Epidermal melanocyte (primary cell): ENCODE measurements around the gene ERCC5.

Experiments used
- DNase-seq: peaks from one replicate; pipeline ENCODE4 v3.0.0; 2011; ENCODE audit warnings: low spot score; ENCODE audit not compliant: insufficient read length

Gene ERCC5

DNA sequence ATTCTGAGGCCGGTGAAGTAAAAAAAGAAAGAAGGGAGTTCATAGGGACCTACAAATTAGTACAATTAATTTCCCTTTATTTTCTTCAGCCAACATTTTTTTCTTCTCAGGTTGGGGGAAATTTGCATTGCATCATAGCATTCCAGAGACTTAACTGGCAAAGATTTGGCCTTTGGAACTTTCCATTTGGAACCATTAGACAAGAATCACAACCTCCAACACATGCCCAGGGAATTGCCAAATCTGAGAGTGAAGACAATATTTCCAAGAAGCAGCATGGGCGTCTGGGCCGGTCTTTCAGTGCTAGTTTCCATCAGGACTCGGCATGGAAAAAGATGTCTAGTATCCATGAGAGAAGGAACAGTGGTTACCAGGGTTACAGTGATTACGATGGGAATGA is 6.4 kb upstream of the ERCC5 start:
- DNase-seq: no peak

DNA sequence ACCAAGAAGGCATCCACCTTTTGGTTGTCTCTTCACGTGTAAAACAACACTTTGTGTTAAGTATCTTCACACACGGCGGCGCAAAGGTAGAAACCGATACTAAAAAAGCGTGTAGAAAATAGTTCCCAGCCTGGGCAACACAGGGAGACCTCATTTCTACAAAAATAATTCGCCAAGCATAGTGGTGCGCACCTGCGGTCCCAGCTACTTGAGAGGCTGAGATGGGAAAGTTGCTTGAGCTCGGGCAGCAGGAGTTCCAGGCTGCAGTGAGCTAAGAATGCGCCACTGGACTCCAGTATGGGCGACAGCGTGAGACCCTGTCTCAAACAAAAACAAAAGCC is 573 bp upstream of the ERCC5 start:
- no peak for DNase-seq

DNA sequence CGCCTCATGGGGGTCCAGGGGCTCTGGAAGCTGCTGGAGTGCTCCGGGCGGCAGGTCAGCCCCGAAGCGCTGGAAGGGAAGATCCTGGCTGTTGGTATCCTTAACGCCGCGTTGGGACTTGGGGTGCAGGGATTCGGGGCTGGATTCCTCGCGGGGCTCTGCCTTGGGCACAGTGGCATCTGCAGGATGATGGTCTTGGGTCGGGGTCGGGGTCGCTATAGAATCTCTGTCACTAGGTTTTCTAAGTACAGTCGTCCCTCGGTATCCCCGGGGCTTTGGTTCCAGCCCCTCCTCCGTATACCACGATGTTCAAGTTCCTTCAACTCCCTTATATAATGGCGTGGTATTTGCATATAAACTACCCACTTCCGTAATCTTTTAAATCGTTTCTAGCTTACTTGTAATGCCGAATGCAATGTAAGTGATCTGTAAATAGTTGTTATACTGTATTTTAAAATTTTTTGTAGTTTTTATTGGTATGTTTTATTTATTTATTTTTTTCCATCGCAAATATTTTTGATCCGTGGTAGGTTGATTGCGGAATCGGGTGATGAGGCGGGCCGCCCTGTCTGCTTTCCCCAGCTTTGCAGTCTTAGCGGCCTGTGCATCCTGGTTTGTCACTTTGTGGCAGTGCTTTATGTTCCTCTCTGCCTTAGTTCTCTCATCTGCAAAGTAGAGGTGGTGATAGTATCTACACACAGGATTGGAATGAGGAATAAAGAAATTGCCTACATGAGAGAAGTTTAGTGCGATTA is 606 bp downstream of the ERCC5 start:
- DNase-seq: no peak

DNA sequence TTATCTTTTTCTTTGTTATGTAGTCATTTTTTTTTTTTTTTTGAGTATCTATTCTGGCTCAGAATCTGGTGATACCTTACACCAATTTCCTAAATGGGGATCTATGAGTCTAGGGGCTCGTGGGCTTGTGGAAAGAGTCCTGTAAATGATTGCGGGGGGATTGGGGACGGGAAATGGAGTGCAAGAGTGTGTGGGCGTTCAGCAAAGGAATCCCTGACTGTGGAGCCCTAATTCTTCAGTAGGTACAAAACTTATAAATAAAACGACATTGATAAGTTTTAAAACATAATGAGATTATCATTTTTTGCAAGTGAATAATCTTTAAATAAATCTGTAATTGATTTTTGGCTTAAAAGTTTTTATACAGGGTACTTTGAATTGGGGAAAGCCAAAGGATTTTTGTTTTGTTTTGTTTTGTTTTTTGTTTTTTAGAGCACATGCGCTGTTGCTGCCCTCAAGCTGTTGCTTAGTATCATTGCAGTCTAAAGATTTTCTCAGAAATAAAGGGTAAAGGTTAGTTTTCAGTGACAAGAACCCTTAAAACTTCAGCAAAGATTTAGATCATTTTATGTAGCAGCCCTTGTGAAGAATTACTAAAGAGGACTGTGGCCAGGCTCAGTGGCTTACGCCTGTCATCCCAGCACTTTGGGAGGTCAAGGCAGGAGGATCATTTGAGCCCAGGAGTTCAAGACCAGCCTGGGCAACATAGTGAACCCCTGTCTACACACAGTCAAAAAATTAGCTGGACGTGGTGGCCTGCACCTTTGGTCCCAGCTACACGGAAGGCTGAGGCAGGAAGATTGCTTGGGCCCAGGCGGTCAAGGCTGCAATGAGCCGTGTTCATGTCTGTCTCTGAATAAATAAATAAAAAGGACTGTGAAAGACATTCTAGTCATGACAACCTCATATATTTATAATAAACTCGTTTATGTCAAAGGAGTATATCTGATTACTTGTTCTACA is 1.7 kb downstream of the ERCC5 start:
- DNase-seq: no peak

DNA sequence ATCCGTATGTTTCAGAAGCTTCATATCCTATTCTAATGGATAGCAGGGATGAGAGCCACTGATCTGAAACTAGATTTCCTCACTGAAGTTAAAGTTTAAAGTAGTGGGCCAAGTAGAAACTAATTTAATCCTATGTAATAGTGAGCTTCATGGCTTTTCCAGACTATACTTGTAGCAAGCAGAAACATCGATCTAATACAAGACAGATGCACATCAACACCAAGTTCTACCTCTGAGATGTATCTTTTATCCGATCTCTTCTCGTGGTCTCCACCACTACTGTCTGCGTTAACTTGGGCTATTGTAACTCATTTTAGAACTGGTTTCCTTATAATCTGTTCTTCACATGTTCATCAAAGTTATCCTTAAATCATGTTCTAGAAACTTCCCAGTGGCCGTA is 3.1 kb downstream of the ERCC5 start:
- no peak for DNase-seq

DNA sequence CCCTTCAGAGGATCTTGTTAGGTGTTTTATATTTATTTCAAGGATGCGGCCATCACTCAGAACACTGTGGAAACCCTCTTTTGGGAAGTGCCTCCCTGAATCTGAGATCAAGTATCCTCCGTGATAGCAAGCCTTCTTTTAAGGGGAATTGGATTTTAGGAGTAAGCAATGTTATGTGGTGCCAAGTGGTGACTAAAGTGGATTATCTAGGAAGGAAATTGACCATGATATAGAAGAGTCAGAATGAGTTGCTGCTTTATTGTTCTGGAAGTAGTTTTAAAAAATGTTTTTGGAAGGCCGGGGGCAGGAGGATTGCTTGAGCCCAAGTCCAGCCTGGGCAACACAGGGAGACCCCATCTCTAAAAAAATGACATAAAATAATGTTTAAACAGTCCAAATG is 6.7 kb downstream of the ERCC5 start:
- DNase-seq: no peak

DNA sequence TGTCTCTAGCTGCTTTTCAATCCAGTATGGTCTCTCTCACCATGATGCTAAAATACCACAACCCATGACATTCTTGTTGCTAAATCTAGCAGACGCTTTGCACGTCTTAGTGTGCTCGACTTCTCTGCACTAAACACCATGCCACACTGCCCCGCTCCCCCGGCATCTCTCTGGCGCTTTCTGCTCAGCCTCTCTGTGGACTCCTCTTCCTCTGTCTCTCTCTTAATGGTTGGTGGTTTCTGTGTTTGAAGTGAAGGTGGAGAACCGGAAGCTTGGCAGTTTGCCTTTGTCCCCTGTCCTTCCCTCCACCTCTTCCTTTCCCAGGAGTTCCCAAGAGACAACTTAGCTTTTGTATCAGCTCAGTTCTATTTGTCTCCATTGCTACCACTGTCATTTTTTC is 8.8 kb downstream of the ERCC5 start:
- no peak for DNase-seq

DNA sequence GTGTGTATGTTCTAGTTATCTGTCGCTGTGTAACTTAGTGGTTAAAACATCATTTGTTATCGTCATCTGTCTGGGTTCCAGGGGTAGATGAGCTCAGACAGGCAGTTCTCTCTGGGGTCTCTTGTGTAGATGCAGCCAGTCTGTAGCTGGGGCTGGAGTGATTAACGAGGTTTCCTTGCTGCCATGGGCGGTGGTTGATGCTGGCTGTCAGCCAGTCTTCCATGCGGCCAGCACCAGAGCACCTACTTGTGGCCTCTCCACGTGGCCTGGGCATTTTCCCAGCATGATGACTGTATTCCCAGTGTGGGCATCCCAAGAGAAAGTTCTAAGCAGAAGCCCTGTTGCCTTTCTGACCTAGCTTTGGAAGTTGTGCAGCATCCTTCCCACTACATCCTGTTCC is 10.7 kb downstream of the ERCC5 start:
- DNase-seq: no peak

DNA sequence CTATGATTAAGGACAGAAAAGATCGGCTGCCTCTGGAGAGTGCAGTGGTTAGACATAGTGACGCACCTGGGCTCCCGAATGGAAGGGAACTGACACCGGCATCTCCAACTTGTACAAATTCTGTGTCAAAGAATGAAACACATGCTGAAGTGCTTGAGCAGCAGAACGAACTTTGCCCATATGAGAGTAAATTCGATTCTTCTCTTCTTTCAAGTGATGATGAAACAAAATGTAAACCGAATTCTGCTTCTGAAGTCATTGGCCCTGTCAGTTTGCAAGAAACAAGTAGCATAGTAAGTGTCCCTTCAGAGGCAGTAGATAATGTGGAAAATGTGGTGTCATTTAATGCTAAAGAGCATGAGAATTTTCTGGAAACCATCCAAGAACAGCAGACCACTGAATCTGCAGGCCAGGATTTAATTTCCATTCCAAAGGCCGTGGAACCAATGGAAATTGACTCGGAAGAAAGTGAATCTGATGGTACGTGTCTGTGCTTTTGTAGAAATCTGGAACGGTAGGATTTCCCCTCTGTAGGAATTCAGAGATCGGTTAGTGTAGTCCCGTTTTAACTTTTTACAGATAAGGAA is 16.9 kb downstream of the ERCC5 start:
- no peak for DNase-seq

DNA sequence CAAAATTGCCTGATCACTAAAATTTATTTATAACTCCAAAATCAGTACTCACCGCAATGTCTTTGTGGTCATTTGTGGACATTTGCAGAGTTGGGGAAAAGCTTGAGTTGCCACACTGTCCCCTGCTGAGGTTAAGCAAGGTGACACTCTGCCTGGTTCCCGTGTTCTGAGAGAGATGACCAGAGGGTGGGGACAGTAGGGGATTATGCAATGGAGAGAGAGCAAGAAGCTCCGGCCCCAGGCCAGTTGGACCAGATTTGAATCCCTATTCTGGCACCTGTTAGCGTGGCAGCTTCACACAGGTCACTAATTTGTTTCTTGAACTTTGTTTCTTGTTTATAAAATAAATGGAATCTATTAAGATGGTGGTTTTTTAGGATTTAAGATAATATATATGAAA is 17.8 kb downstream of the ERCC5 start:
- DNase-seq: no peak

DNA sequence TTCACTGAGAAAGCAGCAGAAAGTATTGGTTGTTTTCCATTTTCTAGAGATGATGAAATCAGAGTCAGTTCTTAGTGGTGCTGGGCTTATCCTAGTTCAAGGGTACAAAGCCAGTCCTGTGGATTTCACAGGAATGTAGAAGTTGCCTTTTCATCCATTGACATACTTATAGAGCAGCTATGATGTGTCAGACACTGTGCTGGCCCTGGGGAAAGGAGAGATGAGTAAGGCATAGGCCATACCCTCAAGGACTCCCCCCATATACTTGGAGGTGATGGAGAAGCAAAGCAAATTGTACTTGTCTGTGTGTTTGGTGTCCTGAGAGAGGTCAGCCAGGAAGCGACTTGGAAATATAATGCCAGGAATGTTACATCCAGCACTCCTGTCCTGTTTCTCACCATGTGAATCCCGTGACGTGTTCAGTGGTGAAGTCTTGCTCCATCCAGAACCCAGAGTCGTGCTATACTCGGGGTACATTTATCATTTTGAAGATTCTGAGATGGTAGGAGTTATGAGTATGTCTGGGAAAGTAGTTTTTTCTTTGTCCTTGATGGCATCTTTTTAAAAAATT is 22.6 kb downstream of the ERCC5 start:
- no peak for DNase-seq

DNA sequence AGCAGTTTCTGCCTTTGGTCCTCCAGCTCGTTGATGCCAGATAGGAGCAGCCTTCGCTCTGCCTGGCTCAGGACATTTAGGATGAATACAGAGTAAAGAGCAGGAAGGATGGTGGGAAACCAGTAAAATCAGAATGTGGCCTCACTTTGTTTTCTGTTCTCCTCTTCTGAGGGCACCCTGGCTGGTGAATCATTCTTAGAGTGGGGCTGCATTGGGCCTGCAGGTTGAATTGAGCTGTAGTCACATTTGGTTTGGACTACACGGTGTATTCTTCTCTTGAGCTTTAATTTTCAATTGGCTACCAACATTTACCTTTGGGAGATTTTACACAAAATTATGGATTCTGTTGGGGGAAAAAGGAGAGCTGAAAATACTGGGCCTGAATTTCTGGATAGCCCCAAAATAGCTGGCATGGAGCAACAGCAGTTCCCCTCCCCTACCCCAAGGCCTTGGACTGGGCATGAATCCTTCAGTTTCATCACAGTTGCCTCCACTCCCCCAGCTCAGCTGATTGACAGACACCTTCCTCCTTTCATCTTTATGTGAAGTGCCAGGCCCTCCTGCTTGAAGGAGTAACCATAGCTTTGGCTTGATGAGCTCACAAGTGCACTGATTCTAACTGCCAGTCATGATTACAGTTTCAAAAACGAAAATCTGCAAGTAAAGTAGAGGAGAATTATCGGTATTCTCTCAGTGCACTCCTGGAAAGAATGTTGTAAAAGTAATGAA is 24.3 kb downstream of the ERCC5 start:
- DNase-seq: no peak

DNA sequence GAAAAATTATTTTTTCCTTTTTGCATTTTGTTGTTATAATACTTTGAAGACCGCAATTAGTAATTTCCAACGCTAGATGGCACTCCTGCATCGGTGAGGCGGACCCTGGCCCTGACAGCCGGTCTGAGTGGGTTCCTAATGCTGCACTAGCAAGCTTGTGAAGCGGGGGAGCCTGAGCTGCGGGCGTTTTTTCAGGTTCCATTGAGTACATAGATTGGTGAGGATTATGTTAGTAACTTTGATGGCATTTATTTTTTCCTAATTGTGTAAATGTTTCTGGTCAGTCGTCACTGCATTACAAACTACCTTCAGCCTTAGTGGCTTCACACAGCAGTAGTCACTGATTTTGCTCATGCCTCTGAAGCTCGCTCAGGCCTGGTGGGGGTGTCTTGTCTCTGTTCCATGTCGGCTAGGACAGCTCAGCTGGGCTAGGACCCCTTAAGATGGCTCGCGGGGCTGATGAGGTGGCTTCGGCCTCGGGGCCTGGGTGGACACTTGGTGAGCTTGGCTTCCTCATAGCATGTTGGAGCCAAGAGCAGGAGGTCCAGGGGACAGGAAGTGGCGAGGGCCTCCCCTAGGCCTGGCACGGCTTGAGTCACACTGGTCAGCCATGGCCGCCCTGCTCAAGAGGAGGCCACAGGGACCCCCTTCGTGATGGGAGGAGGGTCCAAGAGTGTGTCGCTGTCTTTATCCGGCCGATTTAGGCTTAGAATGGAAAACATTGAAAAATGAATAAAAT is 25.0 kb downstream of the ERCC5 start:
- peak; percentile 54 for DNase-seq

DNA sequence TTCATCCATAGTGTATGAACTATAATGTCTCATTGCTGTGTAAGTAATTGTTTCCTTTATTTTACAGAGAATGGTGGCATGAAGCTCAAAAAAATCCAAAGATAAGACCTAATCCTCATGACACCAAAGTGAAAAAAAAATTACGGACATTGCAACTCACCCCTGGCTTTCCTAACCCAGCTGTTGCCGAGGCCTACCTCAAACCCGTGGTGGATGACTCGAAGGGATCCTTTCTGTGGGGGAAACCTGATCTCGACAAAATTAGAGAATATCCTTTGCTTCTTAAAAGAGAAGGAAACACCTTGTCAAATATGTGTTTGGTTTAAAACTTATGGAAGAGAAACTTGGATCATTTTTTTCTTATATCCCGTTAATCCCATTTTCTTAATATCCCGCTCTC is 26.3 kb downstream of the ERCC5 start:
- no peak for DNase-seq

DNA sequence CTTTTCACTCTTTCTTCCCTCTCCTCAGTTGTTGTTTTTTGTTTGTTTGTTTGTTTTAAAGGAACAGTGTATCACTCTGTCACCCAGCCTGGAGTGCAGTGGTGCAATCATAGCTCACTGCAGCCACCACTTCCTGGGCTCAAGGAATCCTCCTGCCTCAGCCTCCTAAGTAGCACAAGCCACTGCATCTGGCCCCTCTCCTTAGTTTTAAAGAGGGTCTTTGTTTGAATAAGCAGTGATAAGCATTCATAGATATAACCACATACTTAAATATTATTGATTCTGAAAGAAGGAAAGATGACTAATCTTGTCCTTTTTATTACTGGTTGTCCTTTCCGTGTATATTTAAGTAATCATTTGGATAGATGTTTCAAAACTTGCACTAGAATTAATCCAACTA is 26.7 kb downstream of the ERCC5 start:
- no peak for DNase-seq

DNA sequence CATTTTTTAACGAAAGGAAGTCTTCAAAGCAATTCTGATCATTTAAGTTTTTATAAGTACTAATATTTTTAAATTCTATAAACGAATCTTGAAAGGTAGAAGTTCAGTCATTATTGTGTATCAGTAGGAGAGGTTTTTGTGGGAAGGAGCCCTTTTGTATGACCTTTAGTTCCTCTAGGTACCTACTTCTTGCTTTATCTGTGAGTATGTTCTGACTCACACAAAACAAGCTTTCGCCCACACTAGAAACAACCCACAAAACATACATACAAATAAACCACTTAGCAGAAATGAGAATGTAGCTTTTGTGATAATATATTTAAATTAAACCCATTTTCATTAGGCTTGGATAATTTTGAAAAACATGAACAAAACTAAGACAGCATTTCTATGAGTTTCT is 27.8 kb downstream of the ERCC5 start:
- DNase-seq: no peak

DNA sequence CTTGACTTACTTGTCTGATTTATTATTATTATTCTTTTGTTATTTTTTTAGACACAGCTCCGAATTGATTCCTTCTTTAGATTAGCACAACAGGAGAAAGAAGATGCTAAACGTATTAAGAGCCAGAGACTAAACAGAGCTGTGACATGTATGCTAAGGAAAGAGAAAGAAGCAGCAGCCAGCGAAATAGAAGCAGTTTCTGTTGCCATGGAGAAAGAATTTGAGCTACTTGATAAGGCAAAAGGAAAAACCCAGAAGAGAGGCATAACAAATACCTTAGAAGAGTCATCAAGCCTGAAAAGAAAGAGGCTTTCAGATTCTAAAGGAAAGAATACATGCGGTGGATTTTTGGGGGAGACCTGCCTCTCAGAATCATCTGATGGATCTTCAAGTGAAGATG is 29.4 kb downstream of the ERCC5 start:
- no peak for DNase-seq

DNA sequence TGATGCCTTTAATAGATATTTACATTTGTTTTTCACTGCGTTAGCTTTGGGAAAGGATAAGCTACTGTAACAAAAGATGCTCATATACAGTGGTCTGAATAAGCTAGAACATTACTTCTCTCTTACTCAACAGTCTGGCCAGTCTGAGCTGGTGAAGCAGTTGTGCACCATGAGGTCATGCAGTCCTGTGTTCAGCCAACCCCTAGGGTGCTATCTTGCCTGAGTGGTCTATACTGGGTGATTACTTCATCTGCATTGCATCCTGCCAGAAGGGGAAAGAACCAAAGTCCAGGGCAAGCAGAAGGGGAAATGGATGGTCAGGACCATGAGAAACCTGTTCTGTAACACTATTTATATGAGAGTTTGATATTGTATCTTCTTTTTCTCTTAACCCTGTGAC is 31.5 kb downstream of the ERCC5 start:
- DNase-seq: no peak

DNA sequence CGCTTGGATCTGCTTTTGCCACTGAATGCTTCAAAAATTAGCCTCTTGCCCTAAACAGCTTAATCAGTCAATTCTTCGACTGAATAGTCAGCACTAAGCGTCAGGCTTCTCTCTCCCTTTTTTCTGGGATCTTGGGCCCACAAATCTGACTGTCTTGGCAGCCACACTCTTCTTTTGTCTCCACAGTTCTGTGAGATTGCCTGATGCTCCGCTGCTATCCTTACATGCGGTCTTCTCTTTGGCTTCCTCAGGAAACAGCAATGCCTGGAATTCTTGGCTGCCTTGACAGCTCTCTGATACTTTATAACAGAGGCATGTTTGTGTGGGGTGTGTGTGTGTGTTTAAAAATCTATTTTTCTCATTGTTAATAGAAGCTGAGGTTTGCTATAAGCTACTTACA is 32.6 kb downstream of the ERCC5 start:
- DNase-seq: no peak

DNA sequence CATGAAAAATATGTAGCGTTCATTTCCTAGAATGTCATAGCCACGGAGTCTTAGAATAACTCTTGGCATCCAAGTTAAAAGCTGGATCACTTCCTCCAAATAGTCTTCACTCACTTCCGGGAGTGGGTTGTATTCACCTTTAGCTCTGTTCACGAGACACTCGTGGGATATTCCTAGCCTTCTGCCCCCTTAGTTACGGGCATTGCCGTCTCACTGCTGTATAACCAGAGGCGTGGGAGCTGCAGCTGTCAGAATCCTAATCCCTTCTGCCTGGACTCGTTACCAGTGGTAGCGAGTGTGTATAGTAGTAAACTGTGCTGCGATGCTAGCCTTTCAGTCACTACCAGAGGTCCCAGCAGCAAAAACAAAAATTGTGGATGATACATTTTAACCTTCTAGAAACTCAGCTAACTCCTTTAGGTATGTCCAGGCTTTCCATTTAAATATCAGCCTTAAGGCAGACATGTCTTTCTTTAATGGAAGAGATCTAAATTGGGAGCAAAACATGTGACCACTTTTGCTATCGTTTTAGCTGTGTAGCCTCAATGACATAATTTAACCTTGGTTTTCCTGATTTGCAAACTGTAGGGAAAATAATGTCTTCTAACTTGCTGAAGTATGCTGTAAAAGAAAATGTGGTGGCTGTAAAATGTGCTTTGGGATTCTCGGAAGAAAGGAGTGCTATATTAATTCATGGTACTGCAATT is 34.1 kb downstream of the ERCC5 start:
- no peak for DNase-seq
